ENCODE results near the gene STXBP3. TPM values are rescaled to one million over a fixed set of nuclear protein-coding genes. Genes with fewer than 3 reads are reported as not detected.

Gene STXBP3
- total and polyA plus RNA-seq, 8 donors = 44.4 to 60.2 (median 50.4) TPM

- Histone ChIP-seq H3K9me3 (no peaks in the 10 kb centered on the region), H3K27me3 (peaks cover 0 to 3% of the 10 kb centered on the region in 2 donors), H3K27ac (no peak overlapping the region), H3K4me1 (peaks cover 0 to 4% of the 10 kb centered on the region in 2 donors), H3K36me3 (no peaks in the 10 kb centered on the region), H3K4me3 (no peak overlapping the region)
- DNase-seq (no peak), ATAC-seq (peak; percentile 52)
- intact Hi-C loops (cut with DNase I) = no loop called here
- no peak for TF ChIP-seq CTCF (IDR thresholded peaks at IDR 0.05)
Measured at GRCh38 chr1:108719656-108720435, 26.6 kb upstream of the STXBP3 start.

GRCh38 chr1:108722292-108722691, 24.2 kb upstream of the STXBP3 start:
- intact Hi-C loops (cut with DNase I) = no loop called here

GRCh38 chr1:108725906-108726305, 20.6 kb upstream of the STXBP3 start:
- TF ChIP-seq CTCF (IDR thresholded peaks at IDR 0.05) = no peak
- H3K9me3 ChIP-seq = no peaks in the 10 kb centered on the region
- no peaks in the 10 kb centered on the region for H3K27me3 ChIP-seq
- H3K36me3 ChIP-seq = no peaks in the 10 kb centered on the region
- no peak overlapping the region for H3K27ac ChIP-seq
- no peak for ATAC-seq
- no peak overlapping the region for H3K4me3 ChIP-seq
- intact Hi-C loops (cut with DNase I) = no loop called here
- peaks cover 0 to 4% of the 10 kb centered on the region in 2 donors for H3K4me1 ChIP-seq
- DNase-seq = no peak

More at GRCh38 chr1:108722292-108722691, 24.2 kb upstream of the STXBP3 start:
- H3K9me3 ChIP-seq = no peaks in the 10 kb centered on the region
- H3K4me1 ChIP-seq = peaks cover 0 to 4% of the 10 kb centered on the region in 2 donors
- H3K27ac ChIP-seq = no peak overlapping the region
- no peak overlapping the region for H3K4me3 ChIP-seq
- DNase-seq (peak in 1 of 4 donors; percentile 10), ATAC-seq (no peak)
- peaks cover 0 to 3% of the 10 kb centered on the region in 2 donors for H3K27me3 ChIP-seq
- TF ChIP-seq CTCF (IDR thresholded peaks at IDR 0.05) = no peak
- H3K36me3 ChIP-seq = no peaks in the 10 kb centered on the region

- intact Hi-C loops (cut with DNase I) = no loop called here
- no peak for TF ChIP-seq CTCF (IDR thresholded peaks at IDR 0.05)
- no peak for ATAC-seq
Measured at GRCh38 chr1:108728327-108728923, 18.0 kb upstream of the STXBP3 start.

GRCh38 chr1:108729481-108729880, 17.0 kb upstream of the STXBP3 start:
- Histone ChIP-seq H3K27ac (no peak overlapping the region), H3K36me3 (no peaks in the 10 kb centered on the region), H3K9me3 (no peaks in the 10 kb centered on the region), H3K4me3 (no peak overlapping the region), H3K27me3 (no peaks in the 10 kb centered on the region), H3K4me1 (no peaks in the 10 kb centered on the region)
- DNase-seq (no peak), ATAC-seq (no peak)
- TF ChIP-seq CTCF (IDR thresholded peaks at IDR 0.05) = no peak
- intact Hi-C loops (cut with DNase I) = no loop called here

More at GRCh38 chr1:108728327-108728923, 18.0 kb upstream of the STXBP3 start:
- Histone ChIP-seq H3K4me1 (no peaks in the 10 kb centered on the region), H3K9me3 (no peaks in the 10 kb centered on the region), H3K27me3 (no peaks in the 10 kb centered on the region), H3K4me3 (no peak overlapping the region), H3K36me3 (no peaks in the 10 kb centered on the region), H3K27ac (no peak overlapping the region)
- DNase-seq = no peak
